Measurements from ENCODE around the gene SFXN2. TPM values are rescaled to one million over a fixed set of nuclear protein-coding genes. Genes with fewer than 3 reads are reported as not detected.
"Not testable (repeated sequence)": the region's sequence is repeated elsewhere in the genome, so short reads cannot be mapped to it uniquely, and the experiment has no call there.

The SFXN2 gene
- total and polyA plus RNA-seq, 2 donors (not counting 1 experiment from before 2014, with no cell fraction given) = 3.1 to 6.5 TPM

- H3K9ac ChIP-seq (ENCODE audit: insufficient read depth, low read length) = peak overlapping the region; percentile 82
- H4K20me1 ChIP-seq (ENCODE audit: control insufficient read depth, extremely low read depth, insufficient read depth, low read length) = no peaks in the 10 kb centered on the region
- no peak for DNase-seq (ENCODE audit: low read depth in 2 of 2)
- H3K79me2 ChIP-seq (ENCODE audit: control insufficient read depth, insufficient read depth, low read length) = peaks cover 37% of the 10 kb centered on the region
- peak overlapping the region; percentile 87 for H3K27ac ChIP-seq (ENCODE audit: insufficient read depth, low read length)
- H2AFZ ChIP-seq (ENCODE audit: low read length) = peak overlapping the region; percentile 14
- no peaks in the 10 kb centered on the region for H3K36me3 ChIP-seq (ENCODE audit: control insufficient read depth, insufficient read depth, low read length)
- peak overlapping the region; percentile 54 to 89 (median 71) for H3K4me3 ChIP-seq (replicated peaks in 1 of 4; ENCODE audit: control extremely low read depth in 1 of 4, insufficient read depth in 1 of 4, low read depth in 3 of 4, low read length in 4 of 4)
- no peaks in the 10 kb centered on the region for H3K27me3 ChIP-seq (ENCODE audit: control insufficient read depth, insufficient read depth, low read length)
- TF ChIP-seq CTCF (conservative IDR thresholded peaks at IDR 0.05 in 1 of 2, IDR thresholded peaks at IDR 0.05 in 1 of 2; ENCODE audit: low read depth in 1 of 2, low read length in 2 of 2) (peak in 1 of 2 donors; percentile 52), EZH2 (IDR thresholded peaks at IDR 0.05; ENCODE audit: low read length, missing control alignments) (no peak)
- no peaks in the 10 kb centered on the region for H3K9me3 ChIP-seq (ENCODE audit: control insufficient read depth, insufficient read depth, low read depth, low read length)
- peak overlapping the region; percentile 97 for H3K4me2 ChIP-seq (ENCODE audit: extremely low read depth, insufficient read depth, low read length)
- peaks cover 13% of the 10 kb centered on the region for H3K4me1 ChIP-seq (ENCODE audit: control insufficient read depth, extremely low read depth, insufficient read depth, low read length)
Observed at GRCh38 chr10:102713539-102713813, 960 bp upstream of the SFXN2 start.

- peak; percentile 97 to 99 for DNase-seq (ENCODE audit: low read depth in 2 of 2)
- Histone ChIP-seq H3K36me3 (ENCODE audit: control insufficient read depth, insufficient read depth, low read length) (no peaks in the 10 kb centered on the region), H3K4me1 (ENCODE audit: control insufficient read depth, extremely low read depth, insufficient read depth, low read length) (peaks cover 13% of the 10 kb centered on the region), H3K27ac (ENCODE audit: insufficient read depth, low read length) (peak within 1 kb of the TSS; percentile 87), H4K20me1 (ENCODE audit: control insufficient read depth, extremely low read depth, insufficient read depth, low read length) (no peaks in the 10 kb centered on the region), H2AFZ (ENCODE audit: low read length) (peak within 1 kb of the TSS; percentile 73), H3K9me3 (ENCODE audit: control insufficient read depth, insufficient read depth, low read depth, low read length) (no peaks in the 10 kb centered on the region), H3K27me3 (ENCODE audit: control insufficient read depth, insufficient read depth, low read length) (no peaks in the 10 kb centered on the region), H3K4me2 (ENCODE audit: extremely low read depth, insufficient read depth, low read length) (peak within 1 kb of the TSS; percentile 97), H3K9ac (ENCODE audit: insufficient read depth, low read length) (peak within 1 kb of the TSS; percentile 82), H3K4me3 (replicated peaks in 1 of 4; ENCODE audit: control extremely low read depth in 1 of 4, insufficient read depth in 1 of 4, low read depth in 3 of 4, low read length in 4 of 4) (peak within 1 kb of the TSS; percentile 84 to 93 (median 88)), H3K79me2 (ENCODE audit: control insufficient read depth, insufficient read depth, low read length) (peaks cover 34% of the 10 kb centered on the region)
- TF ChIP-seq EZH2 (IDR thresholded peaks at IDR 0.05; ENCODE audit: low read length, missing control alignments) (no peak), CTCF (conservative IDR thresholded peaks at IDR 0.05 in 1 of 2, IDR thresholded peaks at IDR 0.05 in 1 of 2; ENCODE audit: low read depth in 1 of 2, low read length in 2 of 2) (no peak)
Observed at GRCh38 chr10:102713814-102714620, 419 bp upstream of the SFXN2 start, which contains the start of gene ARL3. ARL3 (minus strand) TSS chr10:102714397; CDS start chr10:102714275, 122 bp downstream.

GRCh38 chr10:102715880-102716279, 1.4 kb downstream of the SFXN2 start:
- TF ChIP-seq CTCF (conservative IDR thresholded peaks at IDR 0.05 in 1 of 2, IDR thresholded peaks at IDR 0.05 in 1 of 2; ENCODE audit: low read depth in 1 of 2, low read length in 2 of 2) (no peak), EZH2 (IDR thresholded peaks at IDR 0.05; ENCODE audit: low read length, missing control alignments) (no peak)
- Histone ChIP-seq H3K27ac (ENCODE audit: insufficient read depth, low read length) (no peak overlapping the region), H3K79me2 (ENCODE audit: control insufficient read depth, insufficient read depth, low read length) (peaks cover 23% of the 10 kb centered on the region)

GRCh38 chr10:102716900-102717565, 2.6 kb downstream of the SFXN2 start:
- H3K79me2 ChIP-seq (ENCODE audit: control insufficient read depth, insufficient read depth, low read length) = peaks cover 15% of the 10 kb centered on the region
- not testable (repeated sequence) for H3K27ac ChIP-seq (ENCODE audit: insufficient read depth, low read length); DNase-seq (ENCODE audit: low read depth in 2 of 2)

More at GRCh38 chr10:102715880-102716279, 1.4 kb downstream of the SFXN2 start:
- H3K27me3 ChIP-seq (ENCODE audit: control insufficient read depth, insufficient read depth, low read length) = no peaks in the 10 kb centered on the region
- H4K20me1 ChIP-seq (ENCODE audit: control insufficient read depth, extremely low read depth, insufficient read depth, low read length) = no peaks in the 10 kb centered on the region
- H3K9me3 ChIP-seq (ENCODE audit: control insufficient read depth, insufficient read depth, low read depth, low read length) = no peaks in the 10 kb centered on the region
- H3K4me2 ChIP-seq (ENCODE audit: extremely low read depth, insufficient read depth, low read length) = no peak overlapping the region
- no peak overlapping the region for H3K9ac ChIP-seq (ENCODE audit: insufficient read depth, low read length)
- no peak overlapping the region for H2AFZ ChIP-seq (ENCODE audit: low read length)
- H3K4me1 ChIP-seq (ENCODE audit: control insufficient read depth, extremely low read depth, insufficient read depth, low read length) = peaks cover 4% of the 10 kb centered on the region
- no peaks in the 10 kb centered on the region for H3K36me3 ChIP-seq (ENCODE audit: control insufficient read depth, insufficient read depth, low read length)
- no peak for DNase-seq (ENCODE audit: low read depth in 2 of 2)
- H3K4me3 ChIP-seq (replicated peaks in 1 of 4; ENCODE audit: control extremely low read depth in 1 of 4, insufficient read depth in 1 of 4, low read depth in 3 of 4, low read length in 4 of 4) = no peak overlapping the region

More at GRCh38 chr10:102716900-102717565, 2.6 kb downstream of the SFXN2 start:
- H3K4me2 ChIP-seq (ENCODE audit: extremely low read depth, insufficient read depth, low read length); H3K9ac ChIP-seq (ENCODE audit: insufficient read depth, low read length); H3K36me3 ChIP-seq (ENCODE audit: control insufficient read depth, insufficient read depth, low read length); H3K9me3 ChIP-seq (ENCODE audit: control insufficient read depth, insufficient read depth, low read depth, low read length); H4K20me1 ChIP-seq (ENCODE audit: control insufficient read depth, extremely low read depth, insufficient read depth, low read length); H3K4me1 ChIP-seq (ENCODE audit: control insufficient read depth, extremely low read depth, insufficient read depth, low read length); H2AFZ ChIP-seq (ENCODE audit: low read length); H3K27me3 ChIP-seq (ENCODE audit: control insufficient read depth, insufficient read depth, low read length); H3K4me3 ChIP-seq (replicated peaks in 1 of 4; ENCODE audit: control extremely low read depth in 1 of 4, insufficient read depth in 1 of 4, low read depth in 3 of 4, low read length in 4 of 4): not testable (repeated sequence)

All from fibroblast of lung (primary cell).